Epithelial cell of proximal tubule (primary cell): Measurements from ENCODE around the gene CCNYL1. TPM values are rescaled to one million over a fixed set of nuclear protein-coding genes. Genes with fewer than 3 reads are reported as not detected.

Source experiments
- DNase-seq: peaks from one replicate; pipeline ENCODE4 v3.0.0-alpha.2; 2011; ENCODE audit warnings: low read depth
- H3K4me3 ChIP-seq: 2 replicates; pipeline ENCODE4 v1.5.1; 2011; ENCODE audit warnings: low read depth, mild to moderate bottlenecking, low read length
- CTCF ChIP-seq: conservative IDR thresholded peaks from 2 replicates; pipeline ENCODE4 v1.5.1; 2012; ENCODE audit warnings: low read depth, mild to moderate bottlenecking, low read length
- total RNA-seq: library from RNA; depleted of rRNA; stranded (reverse); fragments of >200 nt; gene quantifications from 2 replicates; pipeline ENCODE4 v1.2.3, GENCODE V29; 2015

The CCNYL1 gene
- total RNA-seq, 1 donor from 2014 or later, result 20.5 TPM

- no peak for DNase-seq
- H3K4me3 ChIP-seq, result no peak overlapping the region
- TF ChIP-seq CTCF, result no peak
These were observed 14.6 kb downstream of the CCNYL1 start for GRCh38 chr2:207725873-207726578.

- DNase-seq, result no peak
- no peak for TF ChIP-seq CTCF
- no peak overlapping the region for H3K4me3 ChIP-seq
These were observed 15.8 kb downstream of the CCNYL1 start for GRCh38 chr2:207727261-207727660.

GRCh38 chr2:207729465-207729998 lies 18.1 kb downstream of the CCNYL1 start:
- TF ChIP-seq CTCF, result no peak
- H3K4me3 ChIP-seq, result no peak overlapping the region
- DNase-seq, result no peak

- no peak overlapping the region for H3K4me3 ChIP-seq
- DNase-seq, result no peak
- no peak for TF ChIP-seq CTCF
These were observed 19.7 kb downstream of the CCNYL1 start for GRCh38 chr2:207731138-207731537.

- H3K4me3 ChIP-seq, result no peak overlapping the region
- DNase-seq, result no peak
- TF ChIP-seq CTCF, result no peak
These were observed 22.3 kb downstream of the CCNYL1 start for GRCh38 chr2:207733597-207734240.

- DNase-seq, result no peak
- peak; percentile 81 for TF ChIP-seq CTCF
- no peak overlapping the region for H3K4me3 ChIP-seq
These were observed 22.8 kb downstream of the CCNYL1 start for GRCh38 chr2:207734264-207734635.
